ENCODE data around the gene JAZF1.

DNA sequence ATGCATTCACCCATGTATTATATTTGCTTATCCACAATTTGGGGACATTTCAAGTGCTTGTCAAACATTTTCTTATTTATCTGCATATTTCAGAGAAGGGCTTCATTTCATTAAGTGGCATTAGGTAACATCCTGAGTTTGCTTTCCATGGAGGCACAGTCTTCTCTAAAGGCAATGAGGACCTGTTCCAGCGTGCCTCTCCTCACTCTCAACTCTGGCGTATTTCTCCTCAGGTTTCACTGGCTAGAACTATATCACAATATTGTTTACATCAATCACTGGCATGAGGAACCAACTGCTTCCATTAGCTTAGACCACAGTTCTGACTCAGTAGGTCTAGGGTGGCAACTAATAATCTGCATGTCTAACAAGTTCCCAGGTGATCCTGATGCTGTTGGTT is 263.5 kb downstream of the JAZF1 start:
- TF ChIP-seq, protein P1, sequence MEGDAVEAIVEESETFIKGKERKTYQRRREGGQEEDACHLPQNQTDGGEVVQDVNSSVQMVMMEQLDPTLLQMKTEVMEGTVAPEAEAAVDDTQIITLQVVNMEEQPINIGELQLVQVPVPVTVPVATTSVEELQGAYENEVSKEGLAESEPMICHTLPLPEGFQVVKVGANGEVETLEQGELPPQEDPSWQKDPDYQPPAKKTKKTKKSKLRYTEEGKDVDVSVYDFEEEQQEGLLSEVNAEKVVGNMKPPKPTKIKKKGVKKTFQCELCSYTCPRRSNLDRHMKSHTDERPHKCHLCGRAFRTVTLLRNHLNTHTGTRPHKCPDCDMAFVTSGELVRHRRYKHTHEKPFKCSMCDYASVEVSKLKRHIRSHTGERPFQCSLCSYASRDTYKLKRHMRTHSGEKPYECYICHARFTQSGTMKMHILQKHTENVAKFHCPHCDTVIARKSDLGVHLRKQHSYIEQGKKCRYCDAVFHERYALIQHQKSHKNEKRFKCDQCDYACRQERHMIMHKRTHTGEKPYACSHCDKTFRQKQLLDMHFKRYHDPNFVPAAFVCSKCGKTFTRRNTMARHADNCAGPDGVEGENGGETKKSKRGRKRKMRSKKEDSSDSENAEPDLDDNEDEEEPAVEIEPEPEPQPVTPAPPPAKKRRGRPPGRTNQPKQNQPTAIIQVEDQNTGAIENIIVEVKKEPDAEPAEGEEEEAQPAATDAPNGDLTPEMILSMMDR (IDR thresholded peaks at IDR 0.05; ENCODE audit: insufficient read depth, low read length, poor library complexity, severe bottlenecking) = no peak
- no peak for TF ChIP-seq EZH2phosphoT487 (conservative IDR thresholded peaks at IDR 0.05; ENCODE audit: low read length)

All from SU-DHL-6 (cell line).